Vagina (tissue), 2 donors: ENCODE data around the gene METTL23.

Experiments used
- CTCF ChIP-seq, 3 experiments: fragments of 450-650 bp in 2 of 3; fragments of 200-600 bp in 1 of 3; sonication (generic) in 1 of 3; IDR thresholded peaks; one replicate each; pipeline ENCODE4 v1.5.1; 2017 to 2019; ENCODE audit warnings: antibody characterized with exemption in 3 of 3, mild to moderate bottlenecking in 2 of 3, moderate library complexity in 2 of 3
- POLR2A ChIP-seq, 2 donors: fragments of 450-650 bp; IDR thresholded peaks; one replicate each; pipeline ENCODE4 v1.6.1; 2017; ENCODE audit warnings: antibody characterized with exemption in 2 of 2, mild to moderate bottlenecking in 2 of 2, moderate library complexity in 2 of 2
- POLR2AphosphoS5 ChIP-seq, 2 donors: sonication (generic); formaldehyde crosslinking; IDR thresholded peaks; one replicate each; pipeline ENCODE4 v1.9.0; 2017; ENCODE audit warnings: antibody characterized with exemption in 2 of 2, mild to moderate bottlenecking in 2 of 2, low read depth in 1 of 2; ENCODE audit not compliant: insufficient read depth in 1 of 2

GRCh38 chr17:76702941-76703637 is 23.6 kb upstream of the METTL23 start:
- TF ChIP-seq CTCF (IDR thresholded peaks at IDR 0.05) (no peak), POLR2AphosphoS5 (IDR thresholded peaks at IDR 0.05; ENCODE audit: insufficient read depth in 1 of 2, low read depth in 1 of 2) (no peak), POLR2A (IDR thresholded peaks at IDR 0.05) (no peak)
